ENCODE measurements around the gene LAMA2.
"Not testable (repeated sequence)": the region's sequence is repeated elsewhere in the genome, so short reads cannot be mapped to it uniquely, and the experiment has no call there.

The LAMA2 gene

DNA sequence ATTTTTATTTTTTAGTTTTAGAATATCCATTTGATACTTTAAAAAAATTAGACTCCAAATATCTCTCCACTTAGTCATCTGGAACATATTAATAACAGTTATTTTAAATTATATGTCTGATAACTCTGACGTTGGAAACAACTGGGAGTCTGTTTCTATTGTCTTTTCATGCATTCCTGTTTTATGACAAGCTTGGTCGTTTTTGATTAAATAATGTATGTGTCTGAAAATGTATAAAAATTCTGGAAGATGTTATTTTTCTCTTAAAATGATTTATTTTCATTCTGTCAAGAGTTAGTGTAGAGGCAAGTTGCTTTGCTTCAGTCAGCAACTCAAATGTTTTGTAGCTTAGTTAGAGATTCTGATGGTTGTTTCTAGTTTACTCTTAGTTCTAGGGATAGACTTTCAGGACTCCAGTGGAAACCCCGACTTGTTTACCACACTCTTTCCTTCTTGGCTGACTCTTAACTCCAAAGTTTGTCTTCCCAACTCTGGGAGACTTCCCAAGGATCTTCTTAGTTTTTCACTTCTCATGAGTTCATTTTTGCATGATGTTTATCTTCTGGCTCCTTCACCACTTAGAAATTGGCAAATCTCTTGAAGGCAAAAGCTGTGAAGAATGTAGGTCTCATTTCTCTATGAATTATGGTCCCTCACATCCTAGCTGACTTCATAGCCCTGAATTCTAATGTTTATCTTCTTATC lies 190.9 kb downstream of the LAMA2 start:
- no peak for TF ChIP-seq JUND (IDR thresholded peaks at IDR 0.05; ENCODE audit: low read depth)
- in situ Hi-C loops (cut with HindIII; ENCODE audit: low pct_unique_long_range_greater_than_20kb, low sequenced_read_pairs): no loop called here
- DNase-seq (ENCODE audit: low read depth in 1 of 2, low spot score in 1 of 2): no peak

DNA sequence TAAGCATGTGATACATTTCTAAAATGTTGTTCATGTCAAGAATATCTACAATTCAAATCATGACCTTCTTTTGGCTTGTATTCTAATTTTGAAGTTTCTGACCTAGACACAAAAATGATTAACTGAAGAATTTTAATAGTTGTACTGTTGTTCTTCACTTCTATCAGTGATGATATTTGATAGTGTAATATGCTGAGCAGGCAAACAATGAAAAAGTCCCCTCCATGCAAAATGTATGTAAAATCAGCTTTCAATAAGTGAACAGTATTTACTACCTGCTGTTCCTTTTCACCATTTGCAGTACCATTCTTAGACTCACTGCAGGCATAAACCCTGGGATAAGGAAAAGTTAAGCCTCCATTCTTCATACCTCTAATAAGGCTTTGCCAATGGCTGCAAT lies 201.5 kb downstream of the LAMA2 start:
- DNase-seq (ENCODE audit: low read depth in 1 of 2, low spot score in 1 of 2): no peak
- in situ Hi-C loops (cut with HindIII; ENCODE audit: low pct_unique_long_range_greater_than_20kb, low sequenced_read_pairs): no loop called here
- no peak for TF ChIP-seq JUND (IDR thresholded peaks at IDR 0.05; ENCODE audit: low read depth)

DNA sequence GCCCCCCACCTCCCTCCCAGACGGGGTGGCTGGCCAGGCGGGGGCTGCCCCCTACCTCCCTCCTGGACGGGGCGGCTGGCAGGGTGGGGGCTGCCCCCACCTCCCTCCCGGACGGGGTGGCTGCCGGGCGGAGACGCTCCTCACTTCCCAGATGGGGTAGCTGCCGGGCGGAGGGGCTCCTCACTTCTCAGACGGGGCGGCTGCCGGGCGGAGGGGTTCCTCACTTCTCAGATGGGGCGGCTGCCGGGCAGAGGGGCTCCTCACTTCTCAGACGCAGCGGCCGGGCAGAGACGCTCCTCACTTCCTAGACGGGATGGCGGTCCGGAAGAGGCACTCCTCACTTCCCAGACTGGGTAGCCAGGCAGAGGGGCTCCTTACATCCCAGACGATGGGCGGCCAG lies 205.5 kb downstream of the LAMA2 start:
- not testable (repeated sequence) for DNase-seq (ENCODE audit: low read depth in 1 of 2, low spot score in 1 of 2)

DNA sequence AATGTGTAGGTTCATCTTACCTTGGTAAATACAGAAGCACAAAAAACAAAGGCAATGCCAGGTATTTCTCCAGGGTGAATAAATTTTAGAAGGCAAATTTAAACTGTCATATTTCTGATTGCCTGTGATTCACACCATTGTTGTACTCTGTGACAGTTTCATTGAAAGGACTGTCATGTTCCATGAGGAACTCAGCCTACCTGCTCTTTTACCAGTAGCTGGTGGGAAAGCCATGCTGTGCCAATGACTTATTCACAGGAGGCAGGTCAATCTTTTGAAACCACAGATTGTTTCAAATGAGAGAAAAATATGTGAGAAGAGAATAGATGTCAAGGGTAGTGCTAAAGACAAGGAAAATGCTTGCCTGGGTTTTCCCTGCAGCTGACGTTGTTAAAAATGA lies 206.4 kb downstream of the LAMA2 start:
- no peak for TF ChIP-seq JUND (IDR thresholded peaks at IDR 0.05; ENCODE audit: low read depth)
- in situ Hi-C loops (cut with HindIII; ENCODE audit: low pct_unique_long_range_greater_than_20kb, low sequenced_read_pairs): no loop called here

More for the DNA sequence above, 205.5 kb downstream of the LAMA2 start:
- in situ Hi-C loops (cut with HindIII; ENCODE audit: low pct_unique_long_range_greater_than_20kb, low sequenced_read_pairs): not testable (repeated sequence)

DNA sequence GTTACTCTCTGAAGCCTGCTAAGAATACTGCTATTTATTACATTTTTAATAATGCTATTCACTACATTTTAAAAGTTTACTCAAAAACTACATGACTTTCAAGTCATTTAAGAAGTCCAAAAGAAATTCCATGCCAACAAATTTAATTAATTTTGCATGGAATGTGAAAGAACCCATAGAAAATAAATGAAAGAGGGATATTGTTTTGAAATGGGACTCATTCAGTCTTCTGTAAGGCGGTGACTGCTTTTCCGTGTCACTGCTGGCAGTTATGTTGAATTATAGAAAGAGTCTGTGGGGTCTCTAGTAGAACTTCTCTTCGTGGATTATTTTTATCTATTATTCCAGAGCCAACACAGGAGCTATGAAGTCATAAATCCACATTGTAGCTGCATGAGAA lies 211.2 kb downstream of the LAMA2 start:
- in situ Hi-C loops (cut with HindIII; ENCODE audit: low pct_unique_long_range_greater_than_20kb, low sequenced_read_pairs): no loop called here
- DNase-seq (ENCODE audit: low read depth in 1 of 2, low spot score in 1 of 2): no peak
- no peak for TF ChIP-seq JUND (IDR thresholded peaks at IDR 0.05; ENCODE audit: low read depth)

More for the DNA sequence above, 206.4 kb downstream of the LAMA2 start:
- no peak for DNase-seq (ENCODE audit: low read depth in 1 of 2, low spot score in 1 of 2)

DNA sequence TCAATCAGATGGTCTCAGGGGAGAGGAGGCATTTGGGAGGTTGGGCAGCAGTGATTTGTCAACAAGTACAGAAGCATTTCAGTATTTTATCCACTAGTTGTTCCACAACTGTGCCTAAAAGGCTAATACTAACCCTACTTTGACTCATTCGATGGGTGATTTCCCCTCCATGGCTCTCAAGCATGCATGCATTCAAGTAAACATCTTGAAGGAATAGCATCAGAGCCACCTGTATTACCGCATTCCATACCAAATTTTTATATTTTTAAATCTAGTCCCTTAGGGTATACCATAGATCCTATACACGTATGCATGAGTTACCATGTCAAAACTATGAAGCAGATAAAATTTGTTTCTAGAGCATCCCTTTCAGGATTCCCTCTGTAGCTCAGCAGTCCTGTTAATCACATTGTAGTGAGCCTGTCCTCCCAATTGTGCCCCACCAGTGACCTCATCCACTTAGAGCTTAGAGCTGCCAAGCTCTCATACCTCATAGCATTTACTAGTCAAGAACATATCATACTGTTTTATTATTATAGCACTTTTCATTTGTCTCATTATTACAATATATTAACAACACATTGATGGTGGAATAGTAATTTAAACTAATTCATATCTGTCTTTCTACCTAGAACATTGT lies 213.8 kb downstream of the LAMA2 start:
- no peak for TF ChIP-seq JUND (IDR thresholded peaks at IDR 0.05; ENCODE audit: low read depth)
- no peak for DNase-seq (ENCODE audit: low read depth in 1 of 2, low spot score in 1 of 2)
- in situ Hi-C loops (cut with HindIII; ENCODE audit: low pct_unique_long_range_greater_than_20kb, low sequenced_read_pairs): no loop called here

DNA sequence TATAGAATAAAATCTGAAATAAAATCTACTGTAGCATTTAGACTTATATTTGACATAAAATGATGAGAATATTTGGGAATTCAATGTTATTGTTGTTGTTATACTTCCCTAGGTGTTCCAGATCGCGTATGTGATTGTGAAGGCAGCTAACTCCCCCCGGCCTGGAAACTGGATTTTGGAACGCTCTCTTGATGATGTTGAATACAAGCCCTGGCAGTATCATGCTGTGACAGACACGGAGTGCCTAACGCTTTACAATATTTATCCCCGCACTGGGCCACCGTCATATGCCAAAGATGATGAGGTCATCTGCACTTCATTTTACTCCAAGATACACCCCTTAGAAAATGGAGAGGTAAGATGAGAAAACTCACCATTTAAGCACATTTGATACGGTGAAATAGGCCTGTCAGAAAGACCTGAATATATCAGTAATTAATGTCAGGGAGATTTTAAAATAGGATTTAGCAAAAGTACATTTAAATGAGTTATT lies 215.2 kb downstream of the LAMA2 start:
- in situ Hi-C loops (cut with HindIII; ENCODE audit: low pct_unique_long_range_greater_than_20kb, low sequenced_read_pairs): no loop called here
- no peak for DNase-seq (ENCODE audit: low read depth in 1 of 2, low spot score in 1 of 2)
- no peak for TF ChIP-seq JUND (IDR thresholded peaks at IDR 0.05; ENCODE audit: low read depth)

DNA sequence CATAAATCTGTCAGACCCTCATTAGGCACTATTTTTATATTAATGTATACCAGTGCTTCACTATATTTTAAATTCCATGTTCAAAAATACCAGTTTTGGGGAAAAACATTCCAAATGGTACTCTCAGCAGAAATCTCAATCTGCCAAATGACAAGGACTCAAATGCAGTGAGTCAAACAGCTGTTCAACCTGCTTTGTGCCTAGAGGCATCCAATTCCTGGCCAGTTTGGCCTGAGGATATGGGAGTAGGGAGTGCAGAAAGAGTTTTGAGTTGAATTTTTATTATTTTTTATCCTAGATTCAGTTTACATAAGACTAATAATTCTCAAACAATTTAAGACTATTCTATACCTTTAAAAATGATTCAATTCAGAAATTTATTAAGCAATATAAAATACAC lies 216.8 kb downstream of the LAMA2 start:
- in situ Hi-C loops (cut with HindIII; ENCODE audit: low pct_unique_long_range_greater_than_20kb, low sequenced_read_pairs): no loop called here
- no peak for TF ChIP-seq JUND (IDR thresholded peaks at IDR 0.05; ENCODE audit: low read depth)
- DNase-seq (ENCODE audit: low read depth in 1 of 2, low spot score in 1 of 2): no peak

DNA sequence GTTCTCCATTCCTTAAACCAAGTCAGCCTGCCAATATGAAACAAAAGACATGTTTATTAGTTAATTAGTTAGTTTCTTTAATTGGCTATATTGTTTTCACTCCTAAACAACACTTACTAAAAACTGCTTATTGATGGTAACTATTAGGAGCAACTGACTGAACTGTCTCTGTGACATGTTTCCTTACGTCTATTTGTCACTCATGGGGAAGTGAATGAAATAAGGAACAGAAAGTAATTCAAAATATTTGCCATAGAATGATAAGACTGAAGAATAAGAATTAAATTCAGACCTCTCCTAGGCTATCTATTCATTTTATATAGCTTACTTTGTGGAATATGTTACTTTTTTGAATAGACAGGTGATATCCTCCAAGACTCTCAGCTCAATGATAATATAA lies 217.2 kb downstream of the LAMA2 start:
- DNase-seq (ENCODE audit: low read depth in 1 of 2, low spot score in 1 of 2): no peak
- in situ Hi-C loops (cut with HindIII; ENCODE audit: low pct_unique_long_range_greater_than_20kb, low sequenced_read_pairs): no loop called here
- no peak for TF ChIP-seq JUND (IDR thresholded peaks at IDR 0.05; ENCODE audit: low read depth)

DNA sequence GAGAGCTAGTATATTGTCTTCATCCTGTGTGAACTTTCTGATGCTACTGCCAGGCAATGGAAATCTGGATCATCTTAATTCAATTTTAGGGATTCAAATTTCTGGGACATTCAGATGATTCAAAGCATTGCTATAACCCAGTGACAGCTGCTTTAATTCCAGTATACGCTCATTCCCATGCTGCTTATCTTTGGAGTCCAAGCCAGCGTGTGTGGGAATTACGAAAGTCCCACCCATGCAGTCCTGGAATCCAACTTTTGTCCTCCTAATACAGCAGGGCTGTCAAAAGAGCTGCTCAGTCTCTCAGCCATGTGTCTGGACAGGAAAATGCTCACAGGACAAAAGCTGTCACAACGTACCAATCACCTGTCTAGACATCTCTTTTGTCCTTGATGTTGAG lies 219.8 kb downstream of the LAMA2 start:
- in situ Hi-C loops (cut with HindIII; ENCODE audit: low pct_unique_long_range_greater_than_20kb, low sequenced_read_pairs): no loop called here

DNA sequence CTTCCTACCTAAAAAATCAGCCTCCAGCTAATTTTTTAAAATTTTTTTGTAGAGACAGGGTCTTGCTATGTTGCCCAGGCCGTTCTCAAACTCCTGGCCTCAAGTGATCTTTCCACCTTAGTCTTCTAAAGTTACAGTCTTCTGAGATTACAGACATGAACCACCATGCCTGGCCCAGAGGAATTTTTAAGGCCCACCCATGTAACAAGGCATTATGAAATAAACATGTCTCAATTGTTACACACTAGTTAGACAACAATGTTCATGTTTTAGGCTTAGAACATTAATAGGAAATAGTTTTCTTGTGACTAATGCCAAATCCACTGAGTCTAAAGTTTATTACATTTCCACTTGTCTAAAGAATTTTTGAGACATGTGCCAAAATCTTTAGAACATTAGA lies 221.2 kb downstream of the LAMA2 start:
- no peak for TF ChIP-seq JUND (IDR thresholded peaks at IDR 0.05; ENCODE audit: low read depth)
- in situ Hi-C loops (cut with HindIII; ENCODE audit: low pct_unique_long_range_greater_than_20kb, low sequenced_read_pairs): no loop called here
- no peak for DNase-seq (ENCODE audit: low read depth in 1 of 2, low spot score in 1 of 2)

More for the DNA sequence above, 219.8 kb downstream of the LAMA2 start:
- DNase-seq (ENCODE audit: low read depth in 1 of 2, low spot score in 1 of 2): no peak
- TF ChIP-seq JUND (IDR thresholded peaks at IDR 0.05; ENCODE audit: low read depth): no peak

DNA sequence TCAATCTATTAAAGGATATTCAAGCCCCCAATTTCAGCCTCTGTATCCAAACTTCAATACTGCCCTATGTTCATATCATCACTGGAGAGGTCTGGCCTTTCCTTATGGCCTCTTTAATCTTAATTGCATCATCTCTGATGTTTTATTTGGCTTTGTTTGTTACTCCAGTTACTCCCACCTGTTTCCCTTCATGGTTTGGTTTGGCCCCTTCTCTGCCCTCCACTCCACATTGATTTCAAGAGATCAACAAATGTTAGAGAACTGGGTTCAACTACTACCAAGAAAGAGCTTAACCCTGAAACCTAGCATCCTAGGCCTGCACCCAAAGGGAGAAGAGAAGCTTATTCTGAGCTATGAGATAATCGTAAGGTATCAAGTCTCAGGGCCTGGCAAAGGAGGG lies 221.6 kb downstream of the LAMA2 start:
- DNase-seq (ENCODE audit: low read depth in 1 of 2, low spot score in 1 of 2): no peak
- TF ChIP-seq JUND (IDR thresholded peaks at IDR 0.05; ENCODE audit: low read depth): no peak
- in situ Hi-C loops (cut with HindIII; ENCODE audit: low pct_unique_long_range_greater_than_20kb, low sequenced_read_pairs): no loop called here

DNA sequence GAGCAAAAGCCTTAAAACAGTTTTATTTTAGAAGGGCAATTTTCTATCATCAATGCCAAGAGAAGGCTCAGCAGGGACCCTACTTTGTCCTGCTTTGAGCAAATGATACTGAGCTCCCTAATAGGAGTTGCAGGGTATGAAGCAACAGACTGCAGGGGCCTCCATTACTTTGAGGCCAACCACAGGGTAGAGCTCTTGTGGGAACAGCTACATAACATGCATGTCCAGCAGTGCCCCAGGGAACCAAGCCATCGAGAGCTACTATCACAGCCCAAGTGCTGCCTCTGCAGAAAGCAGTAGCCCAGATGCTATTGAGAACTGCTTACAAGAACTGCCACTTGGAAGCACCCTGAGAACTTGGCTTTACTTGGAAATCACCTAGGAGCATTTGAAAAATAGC lies 222.1 kb downstream of the LAMA2 start:
- in situ Hi-C loops (cut with HindIII; ENCODE audit: low pct_unique_long_range_greater_than_20kb, low sequenced_read_pairs): no loop called here
- no peak for DNase-seq (ENCODE audit: low read depth in 1 of 2, low spot score in 1 of 2)
- no peak for TF ChIP-seq JUND (IDR thresholded peaks at IDR 0.05; ENCODE audit: low read depth)
